ENCODE measurements around the gene NCOA1. TPM values are rescaled to one million over a fixed set of nuclear protein-coding genes. Genes with fewer than 3 reads are reported as not detected.

The NCOA1 gene
- total and polyA plus RNA-seq, 2 donors (not counting 3 experiments of a cell fraction or from before 2014, with no cell fraction given) = 11.4 to 14.1 TPM

DNA sequence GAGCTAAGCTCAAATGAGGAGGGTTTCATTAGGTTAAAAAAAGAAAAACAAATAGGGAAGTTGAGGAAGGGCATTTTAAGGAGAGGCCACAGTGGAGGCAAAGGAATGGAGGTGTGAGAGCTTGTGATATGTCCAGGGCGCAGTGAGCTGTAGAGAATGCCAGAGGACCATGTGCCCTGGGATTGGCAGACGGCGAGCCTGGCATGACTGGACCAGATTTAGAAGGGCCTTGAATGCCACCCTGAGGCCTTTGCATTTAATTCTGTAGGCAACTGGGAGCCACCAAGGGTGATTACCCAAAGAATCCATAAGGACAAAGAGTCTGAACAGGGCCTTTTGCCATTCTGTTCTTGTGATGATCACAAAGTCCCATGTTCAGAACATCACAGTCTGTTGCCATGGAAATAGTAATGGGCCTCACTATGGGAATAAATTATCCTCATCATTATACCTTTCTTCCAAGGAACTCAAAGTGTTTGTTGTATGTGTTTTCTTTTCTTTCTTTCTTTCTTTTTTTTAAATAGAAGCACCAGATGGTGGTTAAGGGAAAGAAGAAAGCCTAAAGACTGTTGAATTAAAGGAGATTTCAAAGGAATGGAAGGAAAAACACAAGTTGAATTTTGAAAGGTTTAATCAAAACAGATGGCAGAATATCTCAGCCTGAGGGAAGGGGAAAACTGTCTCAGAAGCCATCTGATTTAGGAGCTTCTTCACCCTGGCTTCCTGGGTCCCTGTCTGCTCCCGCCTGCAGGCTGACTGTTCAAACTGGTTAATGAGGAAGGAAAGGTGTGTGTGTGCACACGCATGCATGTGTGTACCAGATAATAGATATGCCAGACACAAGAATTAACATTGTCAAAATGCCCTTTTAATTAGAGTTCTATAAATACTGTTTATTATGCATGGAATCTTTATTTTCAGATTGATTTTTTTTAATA lies 31.6 kb upstream of the NCOA1 start:
- Histone ChIP-seq H3K27me3 (ENCODE audit: control insufficient read depth in 2 of 2, insufficient read depth in 2 of 2, low read length in 2 of 2) (peaks cover 7 to 14% of the 10 kb centered on the region in 2 experiments), H3K27ac (ENCODE audit: insufficient read depth, low read depth, low read length) (no peak overlapping the region), H3K9me3 (replicated peaks; ENCODE audit: control insufficient read depth, insufficient read depth, low read length) (no peaks in the 10 kb centered on the region), H2AFZ (ENCODE audit: low read depth, low read length) (no peak overlapping the region), H3K4me3 (replicated peaks in 1 of 3; ENCODE audit: insufficient read depth in 1 of 3, low read depth in 1 of 3, low read length in 3 of 3) (no peak overlapping the region), H3K4me2 (ENCODE audit: insufficient read depth, low read length) (no peak overlapping the region), H3K9me1 (replicated peaks; ENCODE audit: control insufficient read depth, extremely low read depth, insufficient read depth, low read length) (no peaks in the 10 kb centered on the region), H3K9ac (replicated peaks; ENCODE audit: extremely low read depth, insufficient read depth, low read length) (no peak overlapping the region), H3K79me2 (ENCODE audit: control insufficient read depth, insufficient read depth, low read length) (no peaks in the 10 kb centered on the region), H3K4me1 (ENCODE audit: control insufficient read depth, extremely low read depth, insufficient read depth, low read length) (no peaks in the 10 kb centered on the region), H4K20me1 (replicated peaks; ENCODE audit: control insufficient read depth, extremely low read depth, insufficient read depth, low read length) (no peaks in the 10 kb centered on the region), H3K36me3 (ENCODE audit: control insufficient read depth in 2 of 2, extremely low read depth in 1 of 2, insufficient read depth in 2 of 2, low read length in 2 of 2) (no peaks in the 10 kb centered on the region)
- TF ChIP-seq, protein P1, sequence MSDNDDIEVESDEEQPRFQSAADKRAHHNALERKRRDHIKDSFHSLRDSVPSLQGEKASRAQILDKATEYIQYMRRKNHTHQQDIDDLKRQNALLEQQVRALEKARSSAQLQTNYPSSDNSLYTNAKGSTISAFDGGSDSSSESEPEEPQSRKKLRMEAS (IDR thresholded peaks at IDR 0.05; ENCODE audit: insufficient read depth, insufficient read length) = no peak
- TF ChIP-seq JUN (IDR thresholded peaks at IDR 0.05; ENCODE audit: borderline replicate concordance, insufficient read depth, insufficient read length, low read depth) (no peak), MYC (IDR thresholded peaks at IDR 0.05; ENCODE audit: low read depth, low read length) (no peak)
- TF ChIP-seq, protein P2, sequence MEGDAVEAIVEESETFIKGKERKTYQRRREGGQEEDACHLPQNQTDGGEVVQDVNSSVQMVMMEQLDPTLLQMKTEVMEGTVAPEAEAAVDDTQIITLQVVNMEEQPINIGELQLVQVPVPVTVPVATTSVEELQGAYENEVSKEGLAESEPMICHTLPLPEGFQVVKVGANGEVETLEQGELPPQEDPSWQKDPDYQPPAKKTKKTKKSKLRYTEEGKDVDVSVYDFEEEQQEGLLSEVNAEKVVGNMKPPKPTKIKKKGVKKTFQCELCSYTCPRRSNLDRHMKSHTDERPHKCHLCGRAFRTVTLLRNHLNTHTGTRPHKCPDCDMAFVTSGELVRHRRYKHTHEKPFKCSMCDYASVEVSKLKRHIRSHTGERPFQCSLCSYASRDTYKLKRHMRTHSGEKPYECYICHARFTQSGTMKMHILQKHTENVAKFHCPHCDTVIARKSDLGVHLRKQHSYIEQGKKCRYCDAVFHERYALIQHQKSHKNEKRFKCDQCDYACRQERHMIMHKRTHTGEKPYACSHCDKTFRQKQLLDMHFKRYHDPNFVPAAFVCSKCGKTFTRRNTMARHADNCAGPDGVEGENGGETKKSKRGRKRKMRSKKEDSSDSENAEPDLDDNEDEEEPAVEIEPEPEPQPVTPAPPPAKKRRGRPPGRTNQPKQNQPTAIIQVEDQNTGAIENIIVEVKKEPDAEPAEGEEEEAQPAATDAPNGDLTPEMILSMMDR (IDR thresholded peaks at IDR 0.05; ENCODE audit: extremely low read depth in 1 of 2, insufficient read depth in 1 of 2, low read depth in 1 of 2, low read length in 2 of 2) = no peak
- CTCF ChIA-PET = interaction anchor here (1.0 kb wide), 1 partner anchor 133 kb away, joined by 3 read pairs; no protein-coding TSS in a partner anchor
- no TSS peak for BruUV-seq (replicated peaks)
- DNase-seq (ENCODE audit: low read depth, low spot score) (no peak), FAIRE-seq (no peak)
- intact Hi-C loops (cut with micrococcal nuclease) = no loop called here
- POLR2A ChIA-PET = no interaction called here
- dilution Hi-C loops (cut with MboI; ENCODE audit: extremely low pct_ligation_motif_present, low sequenced_read_pairs) = no loop called here

All from endothelial cell of umbilical vein (primary cell).